Fibroblast of lung (primary cell): ENCODE data around the gene MAGI2. TPM values are rescaled to one million over a fixed set of nuclear protein-coding genes. Genes with fewer than 3 reads are reported as not detected.

Source experiments
- DNase-seq, 2 donors: peaks; one replicate each; pipeline versions ENCODE4 v3.0.0 to v3.0.0-alpha.2; 2010; ENCODE audit warnings: low read depth in 2 of 2
- H2AFZ ChIP-seq: 2 replicates; pipeline ENCODE4 v1.5.1; 2012; ENCODE audit warnings: low read length, control low read depth, inconsistent platforms
- H3K27ac ChIP-seq: 2 replicates; pipeline ENCODE4 v1.5.1; 2011; ENCODE audit warnings: low read length, control low read depth; ENCODE audit not compliant: insufficient read depth
- H3K27me3 ChIP-seq: 2 replicates; pipeline ENCODE4 v1.5.1; 2011; ENCODE audit warnings: mild to moderate bottlenecking, low read length; ENCODE audit not compliant: control insufficient read depth, insufficient read depth
- H3K36me3 ChIP-seq: 2 replicates; pipeline ENCODE4 v1.5.1; 2011; ENCODE audit warnings: low read length; ENCODE audit not compliant: control insufficient read depth, insufficient read depth
- H3K4me1 ChIP-seq: 2 replicates; pipeline ENCODE4 v1.5.1; 2011; ENCODE audit warnings: low read length; ENCODE audit not compliant: control insufficient read depth, insufficient read depth; ENCODE audit errors: extremely low read depth
- H3K4me2 ChIP-seq: 2 replicates; pipeline ENCODE4 v1.5.1; 2011; ENCODE audit warnings: low read length, control low read depth; ENCODE audit not compliant: insufficient read depth; ENCODE audit errors: extremely low read depth
- H3K4me3 ChIP-seq, 4 experiments: fragments of 200-600 bp in 1 of 4; sonication (generic) in 1 of 4; replicated peaks in 1 of 4; 2 replicates each; pipeline ENCODE4 v1.5.1; 2011 to 2016; ENCODE audit warnings: low read length in 4 of 4, low read depth in 3 of 4, mild to moderate bottlenecking in 3 of 4, control low read depth in 2 of 4, inconsistent platforms in 1 of 4, mixed read lengths in 1 of 4; ENCODE audit not compliant: insufficient read depth in 1 of 4; ENCODE audit errors: control extremely low read depth in 1 of 4
- H3K79me2 ChIP-seq: 2 replicates; pipeline ENCODE4 v1.5.1; 2012; ENCODE audit warnings: mild to moderate bottlenecking, low read length, inconsistent platforms; ENCODE audit not compliant: control insufficient read depth, insufficient read depth
- H3K9ac ChIP-seq: 2 replicates; pipeline ENCODE4 v1.5.1; 2011; ENCODE audit warnings: mild to moderate bottlenecking, low read length, control low read depth; ENCODE audit not compliant: insufficient read depth
- H3K9me3 ChIP-seq: 2 replicates; pipeline ENCODE4 v1.5.1; 2012; ENCODE audit warnings: low read depth, low read length; ENCODE audit not compliant: control insufficient read depth, insufficient read depth
- H4K20me1 ChIP-seq: 2 replicates; pipeline ENCODE4 v1.5.1; 2011; ENCODE audit warnings: low read length; ENCODE audit not compliant: control insufficient read depth, insufficient read depth; ENCODE audit errors: extremely low read depth
- CTCF ChIP-seq, 2 donors: IDR thresholded peaks in 1 of 2; conservative IDR thresholded peaks in 1 of 2; 1 replicate in 1 of 2; 2 replicates in 1 of 2; pipeline ENCODE4 v1.5.1; 2011 to 2012; ENCODE audit warnings: low read length in 2 of 2, control low read depth in 1 of 2, inconsistent platforms in 1 of 2, low read depth in 1 of 2, mild to moderate bottlenecking in 1 of 2
- EZH2 ChIP-seq: IDR thresholded peaks from 2 replicates; pipeline ENCODE4 v1.5.1; 2012; ENCODE audit warnings: low read length, control low read depth, mild to moderate bottlenecking; ENCODE audit errors: missing control alignments
- polyA plus RNA-seq, 2 donors: library from polyadenylated mRNA; depleted of rRNA in 1 of 2; stranded (reverse) in 1 of 2; unstranded in 1 of 2; fragments of >200 nt; gene quantifications; 2 replicates each; pipeline ENCODE4 v1.2.1, GENCODE V29; 2011 to 2012; ENCODE audit warnings: missing spikeins in 1 of 2
- total RNA-seq: library from RNA; depleted of rRNA; stranded (reverse); fragments of >200 nt; gene quantifications from 2 replicates; pipeline ENCODE4 v1.2.1, GENCODE V29; 2014

MAGI2 gene
- total and polyA plus RNA-seq, 2 donors (not counting 1 experiment from before 2014, with no cell fraction given), result 1.8 to 17.0 TPM

- no peak overlapping the region for H3K9ac ChIP-seq
- DNase-seq, result peak in 1 of 2 donors; percentile 40
- no peaks in the 10 kb centered on the region for H3K9me3 ChIP-seq
- no peak for TF ChIP-seq CTCF (conservative IDR thresholded peaks at IDR 0.05 in 1 of 2, IDR thresholded peaks at IDR 0.05 in 1 of 2; ENCODE audit: low read depth in 1 of 2, low read length in 2 of 2)
- no peak for TF ChIP-seq EZH2
- H3K4me3 ChIP-seq, result no peak overlapping the region
- H3K4me2 ChIP-seq, result no peak overlapping the region
- no peaks in the 10 kb centered on the region for H3K79me2 ChIP-seq
- H4K20me1 ChIP-seq, result no peaks in the 10 kb centered on the region
- no peaks in the 10 kb centered on the region for H3K36me3 ChIP-seq
- H3K27me3 ChIP-seq, result no peaks in the 10 kb centered on the region
- H3K27ac ChIP-seq, result no peak overlapping the region
- no peak overlapping the region for H2AFZ ChIP-seq
- H3K4me1 ChIP-seq, result no peaks in the 10 kb centered on the region
Measured at GRCh38 chr7:78063758-78064157, 1389.7 kb downstream of the MAGI2 start.

GRCh38 chr7:78062214-78062613 is 1391.3 kb downstream of the MAGI2 start:
- Histone ChIP-seq H3K36me3 (no peaks in the 10 kb centered on the region), H3K9me3 (no peaks in the 10 kb centered on the region), H3K27me3 (no peaks in the 10 kb centered on the region), H3K4me2 (no peak overlapping the region), H3K4me1 (no peaks in the 10 kb centered on the region), H2AFZ (no peak overlapping the region), H3K79me2 (no peaks in the 10 kb centered on the region), H3K4me3 (no peak overlapping the region), H3K9ac (no peak overlapping the region), H4K20me1 (no peaks in the 10 kb centered on the region), H3K27ac (no peak overlapping the region)
- no peak for DNase-seq
- TF ChIP-seq EZH2, result no peak
- no peak for TF ChIP-seq CTCF (conservative IDR thresholded peaks at IDR 0.05 in 1 of 2, IDR thresholded peaks at IDR 0.05 in 1 of 2; ENCODE audit: low read depth in 1 of 2, low read length in 2 of 2)

- no peak overlapping the region for H3K4me3 ChIP-seq
- no peak for TF ChIP-seq EZH2
- TF ChIP-seq CTCF (conservative IDR thresholded peaks at IDR 0.05 in 1 of 2, IDR thresholded peaks at IDR 0.05 in 1 of 2; ENCODE audit: low read depth in 1 of 2, low read length in 2 of 2), result no peak
- H3K79me2 ChIP-seq, result no peaks in the 10 kb centered on the region
- no peaks in the 10 kb centered on the region for H3K27me3 ChIP-seq
- H3K9me3 ChIP-seq, result no peaks in the 10 kb centered on the region
- H2AFZ ChIP-seq, result no peak overlapping the region
- H3K9ac ChIP-seq, result no peak overlapping the region
- H4K20me1 ChIP-seq, result no peaks in the 10 kb centered on the region
- no peak for DNase-seq
- H3K36me3 ChIP-seq, result no peaks in the 10 kb centered on the region
- H3K4me1 ChIP-seq, result no peaks in the 10 kb centered on the region
- no peak overlapping the region for H3K4me2 ChIP-seq
- no peak overlapping the region for H3K27ac ChIP-seq
Measured at GRCh38 chr7:78057571-78057970, 1395.9 kb downstream of the MAGI2 start.
